Thyroid gland (tissue), 4 donors: ENCODE results near the gene SMC1A.

Experiments
- CTCF ChIP-seq, 6 experiments: fragments of 200-600 bp in 3 of 6; fragments of 450-650 bp in 3 of 6; sonication (generic) in 3 of 6; IDR thresholded peaks; one replicate each; pipeline ENCODE4 v1.5.1; 2016 to 2019; ENCODE audit warnings: antibody characterized with exemption in 6 of 6, mild to moderate bottlenecking in 2 of 6, inconsistent platforms in 1 of 6, moderate library complexity in 1 of 6
- POLR2A ChIP-seq, 2 donors: fragments of 450-650 bp; IDR thresholded peaks; one replicate each; pipeline ENCODE4 v1.6.1; 2017; ENCODE audit warnings: antibody characterized with exemption in 2 of 2, mild to moderate bottlenecking in 2 of 2, moderate library complexity in 1 of 2

- no peak for TF ChIP-seq CTCF (IDR thresholded peaks at IDR 0.05)
- TF ChIP-seq POLR2A (IDR thresholded peaks at IDR 0.05): peak in 1 of 2 donors; percentile 23
Measured at GRCh38 chrX:53441531-53442321, 19.3 kb upstream of the SMC1A start.
